Spleen (tissue), 11 donors: ENCODE data around the gene LPCAT1. TPM values are rescaled to one million over a fixed set of nuclear protein-coding genes. Genes with fewer than 3 reads are reported as not detected.

Experiments
- DNase-seq: peaks from one replicate; pipeline ENCODE4 v3.0.0-alpha.2; 2020
- H3K27ac ChIP-seq, 8 donors: fragments of 200-600 bp; sonication (generic) in 7 of 8; 1 replicate in 4 of 8; 2 replicates in 4 of 8; pipeline versions ENCODE4 v1.5.0 to v1.8.0; 2016 to 2021; ENCODE audit warnings: inconsistent platforms in 4 of 8, mild to moderate bottlenecking in 4 of 8, moderate library complexity in 1 of 8
- H3K27me3 ChIP-seq, 7 donors: fragments of 200-600 bp; sonication (generic) in 6 of 7; replicated peaks in 1 of 7; 1 replicate in 4 of 7; 2 replicates in 3 of 7; pipeline versions ENCODE4 v1.5.0 to v1.8.0; 2016 to 2021; ENCODE audit warnings: inconsistent platforms in 3 of 7, mild to moderate bottlenecking in 1 of 7
- H3K36me3 ChIP-seq, 6 donors: fragments of 200-600 bp; sonication (generic) in 5 of 6; 1 replicate in 4 of 6; 2 replicates in 2 of 6; pipeline versions ENCODE4 v1.5.0 to v1.8.0; 2016 to 2021; ENCODE audit warnings: inconsistent platforms in 2 of 6
- H3K4me1 ChIP-seq, 6 donors: fragments of 200-600 bp; sonication (generic) in 5 of 6; 1 replicate in 3 of 6; 2 replicates in 3 of 6; pipeline versions ENCODE4 v1.5.0 to v1.8.0; 2016 to 2021; ENCODE audit warnings: inconsistent platforms in 3 of 6
- H3K4me3 ChIP-seq, 8 donors: fragments of 200-600 bp; sonication (generic) in 7 of 8; 1 replicate in 4 of 8; 2 replicates in 4 of 8; pipeline versions ENCODE4 v1.5.0 to v1.8.0; 2016 to 2021; ENCODE audit warnings: inconsistent platforms in 4 of 8, mild to moderate bottlenecking in 4 of 8, moderate library complexity in 2 of 8
- H3K9me3 ChIP-seq, 8 donors: fragments of 200-600 bp; sonication (generic) in 7 of 8; 1 replicate in 4 of 8; 2 replicates in 4 of 8; pipeline versions ENCODE4 v1.5.0 to v1.8.0; 2016 to 2021; ENCODE audit warnings: inconsistent platforms in 4 of 8
- CTCF ChIP-seq, 11 experiments: fragments of 200-600 bp in 7 of 11; fragments of 450-650 bp in 4 of 11; sonication (generic) in 4 of 11; IDR thresholded peaks in 8 of 11; conservative IDR thresholded peaks in 3 of 11; 1 replicate in 7 of 11; 2 replicates in 4 of 11; pipeline versions ENCODE4 v1.4.0 to v1.8.0; 2016 to 2021; ENCODE audit warnings: antibody characterized with exemption in 11 of 11, inconsistent platforms in 4 of 11, mild to moderate bottlenecking in 1 of 11
- POLR2A ChIP-seq, 3 donors: fragments of 450-650 bp; IDR thresholded peaks; one replicate each; pipeline ENCODE4 v1.5.1; 2017; ENCODE audit warnings: antibody characterized with exemption in 3 of 3, mild to moderate bottlenecking in 1 of 3
- POLR2AphosphoS5 ChIP-seq, 3 donors: sonication (generic); formaldehyde crosslinking; IDR thresholded peaks; one replicate each; pipeline ENCODE4 v1.5.1; 2017; ENCODE audit warnings: antibody characterized with exemption in 3 of 3
- WGBS, 5 donors: extraction: QIAGEN DNeasy Blood & Tissue Kit in 3 of 5; methylation state at CpG; one replicate each; pipeline versions ENCODE4 v1.1.5 to v1.1.7; 2013 to 2018; 5-methylcytosine and 5-hydroxymethylcytosine counted together
- intact Hi-C: fragments of 100-400 bp; cut with DNase I; formaldehyde crosslinking; loops from one replicate; pipeline ENCODE4 v1.15.0; 2023; ENCODE audit warnings: low total_unique reads
- polyA plus RNA-seq, 3 donors: library from polyadenylated mRNA; stranded (reverse); fragments of 200-250 nt; gene quantifications; one replicate each; pipeline ENCODE4 v1.2.1, GENCODE V29; 2013
- total RNA-seq, 7 donors: library from RNA; depleted of rRNA in 3 of 7; stranded (reverse); fragments of >200 nt in 3 of 7; fragmentation: NEBNext Ultra II Directional in 4 of 7; extraction: Animal tissue kit (Norgen Biotek cat#: 25700) in 4 of 7; gene quantifications; one replicate each; pipeline versions ENCODE4 v1.1.0 to v1.2.1, GENCODE V29; 2016 to 2021
- donor health status: healthy with polysubstance abuse.
- donor health status: DM: no; HTN: no; CAD: no; lungs with moderate emphysema.
- donor health status: DM: no; HTN: no; CAD: no.
- donor health status: Bipolar disorder and iron deficiency.
- donor health status: healthy.
- donor health status: DM: no; HTN: no; CAD: no.
- donor health status: DM: yes; HTN: yes; CAD: no.

Gene LPCAT1
- total and polyA plus RNA-seq, 10 donors, result 52.2 to 322 (median 174) TPM

GRCh38 chr5:1430121-1430795 lies 93.5 kb downstream of the LPCAT1 start:
- DNase-seq, result peak; percentile 51
- intact Hi-C loops, result no loop called here
- Histone ChIP-seq H3K4me1 (no peaks in the 10 kb centered on the region), H3K4me3 (no peak overlapping the region), H3K27ac (no peak overlapping the region), H3K9me3 (peaks cover 4 to 72% (median 52%) of the 10 kb centered on the region in 8 donors), H3K27me3 (no peaks in the 10 kb centered on the region), H3K36me3 (no peaks in the 10 kb centered on the region)
- TF ChIP-seq CTCF (IDR thresholded peaks at IDR 0.05 in 8 of 11, conservative IDR thresholded peaks at IDR 0.05 in 3 of 11), result no peak
- no peak for TF ChIP-seq POLR2AphosphoS5 (IDR thresholded peaks at IDR 0.05)
- no peak for TF ChIP-seq POLR2A (IDR thresholded peaks at IDR 0.05)
- WGBS, 5 donors, result 86 to 89% (median 88%) methylated on average over 26 of the region's 26 CpGs

DNA sequence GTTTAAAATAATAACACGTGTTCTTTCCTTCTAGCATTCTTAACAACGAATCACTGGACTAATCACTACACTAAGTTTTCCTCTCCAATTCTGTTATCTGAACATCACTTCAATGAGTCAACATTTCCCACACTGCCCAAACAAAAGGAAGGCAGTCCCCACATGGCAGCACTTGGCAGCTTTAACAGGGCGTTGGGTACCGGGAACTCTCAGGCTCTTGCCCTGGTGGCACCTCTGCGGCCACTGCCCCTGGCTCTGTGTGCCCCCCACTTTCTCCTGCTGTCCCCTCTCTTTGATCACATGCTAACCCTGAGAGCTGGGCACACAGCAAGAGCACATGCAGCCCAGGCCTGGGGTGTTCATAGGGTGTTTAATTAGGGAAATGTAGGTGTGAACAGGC lies 94.3 kb downstream of the LPCAT1 start:
- Histone ChIP-seq H3K4me3 (no peak overlapping the region), H3K27ac (no peak overlapping the region), H3K36me3 (no peaks in the 10 kb centered on the region), H3K27me3 (peaks cover 0 to 4% (median 0%) of the 10 kb centered on the region in 7 donors), H3K9me3 (peaks cover 4 to 78% (median 52%) of the 10 kb centered on the region in 8 donors), H3K4me1 (no peaks in the 10 kb centered on the region)
- intact Hi-C loops, result no loop called here
- 89 to 99% (median 93%) methylated on average over 5 of the region's 5 CpGs for WGBS, 5 donors
- peak; percentile 42 for DNase-seq
- TF ChIP-seq POLR2AphosphoS5 (IDR thresholded peaks at IDR 0.05) (no peak), POLR2A (IDR thresholded peaks at IDR 0.05) (no peak), CTCF (IDR thresholded peaks at IDR 0.05 in 8 of 11, conservative IDR thresholded peaks at IDR 0.05 in 3 of 11) (no peak)

DNA sequence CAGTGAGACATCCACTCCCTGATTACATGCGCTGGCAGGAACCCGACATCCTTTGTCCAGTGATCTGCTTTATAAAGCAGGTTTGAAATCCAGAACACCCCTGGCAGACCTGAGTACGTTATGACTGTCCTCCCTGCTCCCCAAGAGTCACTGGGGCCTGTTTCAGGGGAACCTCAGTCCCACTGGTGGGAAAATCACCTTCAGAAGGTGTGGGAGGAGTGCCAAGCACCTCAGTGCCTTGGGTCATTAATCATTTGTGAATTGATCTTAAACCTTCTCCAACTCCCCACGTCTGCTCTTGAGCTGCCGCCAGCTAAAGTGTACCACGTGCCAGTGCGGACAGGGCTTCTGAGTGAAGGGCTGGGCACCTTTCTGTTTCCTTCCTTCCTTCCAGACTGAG lies 94.7 kb downstream of the LPCAT1 start:
- peaks cover 0 to 6% (median 0%) of the 10 kb centered on the region in 7 donors for H3K27me3 ChIP-seq
- no peaks in the 10 kb centered on the region for H3K36me3 ChIP-seq
- DNase-seq, result peak; percentile 35
- no peak for TF ChIP-seq POLR2A (IDR thresholded peaks at IDR 0.05)
- TF ChIP-seq CTCF (IDR thresholded peaks at IDR 0.05 in 8 of 11, conservative IDR thresholded peaks at IDR 0.05 in 3 of 11), result no peak
- H3K4me3 ChIP-seq, result no peak overlapping the region
- 83 to 94% (median 87%) methylated on average over 6 to 7 of the region's 7 CpGs for WGBS, 5 donors
- peaks cover 4 to 78% (median 52%) of the 10 kb centered on the region in 8 donors for H3K9me3 ChIP-seq
- H3K4me1 ChIP-seq, result no peaks in the 10 kb centered on the region
- no peak overlapping the region for H3K27ac ChIP-seq
- intact Hi-C loops, result no loop called here

- Histone ChIP-seq H3K27me3 (peaks cover 0 to 9% (median 0%) of the 10 kb centered on the region in 7 donors), H3K36me3 (no peaks in the 10 kb centered on the region), H3K27ac (no peak overlapping the region), H3K4me3 (no peak overlapping the region), H3K9me3 (peaks cover 4 to 75% (median 52%) of the 10 kb centered on the region in 8 donors), H3K4me1 (no peaks in the 10 kb centered on the region)
- TF ChIP-seq CTCF (IDR thresholded peaks at IDR 0.05 in 8 of 11, conservative IDR thresholded peaks at IDR 0.05 in 3 of 11) (no peak), POLR2A (IDR thresholded peaks at IDR 0.05) (no peak), POLR2AphosphoS5 (IDR thresholded peaks at IDR 0.05) (no peak)
- intact Hi-C loops, result no loop called here
- WGBS, 5 donors, result 82 to 93% (median 89%) methylated on average over 1 of the region's 1 CpG
- DNase-seq, result no peak
Observed at GRCh38 chr5:1428107-1428506, 95.7 kb downstream of the LPCAT1 start.
